ENCODE measurements around the gene PARL. TPM values are rescaled to one million over a fixed set of nuclear protein-coding genes. Genes with fewer than 3 reads are reported as not detected.

The PARL gene
- total and polyA plus RNA-seq, 2 of the 13 experiments (the other 11 are each of a cell fraction or from before 2014, with no cell fraction given), result 46.3 to 58.6 TPM

DNA sequence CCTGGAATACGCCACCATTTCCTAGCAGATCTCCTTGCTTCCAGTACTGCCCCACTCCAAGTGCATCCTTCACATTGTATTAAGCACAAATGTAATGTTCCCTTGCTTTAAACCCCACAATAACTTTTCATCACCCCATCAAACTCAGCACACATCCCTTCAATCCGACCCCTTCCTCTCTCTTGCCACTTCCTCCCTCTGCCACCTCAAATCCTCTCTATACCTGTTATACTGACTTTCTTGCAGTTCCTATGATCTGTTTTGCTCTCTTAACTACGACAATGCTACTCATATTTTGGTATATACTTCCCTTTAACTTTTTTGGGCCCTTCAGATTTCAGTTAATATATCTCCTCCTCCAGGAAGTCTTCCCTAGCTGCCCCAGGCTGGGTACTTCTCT, 14.1 kb downstream of the PARL start (continued):
- no peak for TF ChIP-seq MTA3 (CRISPR knock-in tag; IDR thresholded peaks at IDR 0.05)
- no peak for TF ChIP-seq CC2D1A (CRISPR knock-in tag; IDR thresholded peaks at IDR 0.05)
- no peak for TF ChIP-seq ATAD3A (CRISPR knock-in tag; IDR thresholded peaks at IDR 0.05)
- TF ChIP-seq, protein P1, sequence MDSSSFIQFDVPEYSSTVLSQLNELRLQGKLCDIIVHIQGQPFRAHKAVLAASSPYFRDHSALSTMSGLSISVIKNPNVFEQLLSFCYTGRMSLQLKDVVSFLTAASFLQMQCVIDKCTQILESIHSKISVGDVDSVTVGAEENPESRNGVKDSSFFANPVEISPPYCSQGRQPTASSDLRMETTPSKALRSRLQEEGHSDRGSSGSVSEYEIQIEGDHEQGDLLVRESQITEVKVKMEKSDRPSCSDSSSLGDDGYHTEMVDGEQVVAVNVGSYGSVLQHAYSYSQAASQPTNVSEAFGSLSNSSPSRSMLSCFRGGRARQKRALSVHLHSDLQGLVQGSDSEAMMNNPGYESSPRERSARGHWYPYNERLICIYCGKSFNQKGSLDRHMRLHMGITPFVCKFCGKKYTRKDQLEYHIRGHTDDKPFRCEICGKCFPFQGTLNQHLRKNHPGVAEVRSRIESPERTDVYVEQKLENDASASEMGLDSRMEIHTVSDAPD (CRISPR knock-in tag; IDR thresholded peaks at IDR 0.05), result no peak
- no peak for TF ChIP-seq HOXD1 (CRISPR knock-in tag; IDR thresholded peaks at IDR 0.05)
- no peak for TF ChIP-seq ZNF720 (CRISPR knock-in tag; IDR thresholded peaks at IDR 0.05)
- TF ChIP-seq KAT2B (IDR thresholded peaks at IDR 0.05; ENCODE audit: borderline replicate concordance, low read depth, low read length), result no peak
- no peak for TF ChIP-seq SALL2 (CRISPR knock-in tag; IDR thresholded peaks at IDR 0.05)
- no peak for TF ChIP-seq MAF1 (CRISPR knock-in tag; IDR thresholded peaks at IDR 0.05; ENCODE audit: borderline replicate concordance)

DNA sequence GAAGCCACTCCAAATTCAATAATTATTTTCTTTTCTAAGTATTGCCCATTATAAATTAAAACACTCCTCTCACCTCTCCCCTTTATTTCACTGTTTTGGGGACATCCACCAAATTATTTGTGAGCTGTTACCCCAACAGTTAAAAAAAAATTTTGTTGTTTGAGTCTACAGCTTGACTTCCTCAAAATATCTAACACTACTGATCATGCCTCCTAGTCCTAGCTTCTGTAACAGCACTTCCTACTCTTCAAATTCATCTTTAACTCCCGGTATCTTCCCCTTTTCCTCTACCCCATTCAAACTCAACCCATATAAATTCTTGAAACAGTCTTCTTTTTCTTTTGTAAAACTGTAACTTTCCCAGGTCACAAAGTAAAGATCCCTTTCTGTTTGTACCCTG, 15.9 kb downstream of the PARL start:
- WGBS (ENCODE audit: low lambda C conversion rate), result 96% methylated on average over 1 of the region's 1 CpG
- ChIA-PET CTCF (ENCODE audit: low intra/inter-chr PET ratio, low total read pairs) (no interaction called here), POLR2A (no interaction called here)
- DNase-seq (ENCODE audit: low spot score) (no peak), FAIRE-seq (no peak), ATAC-seq (no peak)
- H3K27me3 ChIP-seq (ENCODE audit: control insufficient read depth in 1 of 2, insufficient read depth in 2 of 2, low read length in 2 of 2), result no peaks in the 10 kb centered on the region
- H3K79me2 ChIP-seq (ENCODE audit: insufficient read depth, low read length), result peaks cover 33% of the 10 kb centered on the region
- H2AFZ ChIP-seq (ENCODE audit: low read length), result no peak overlapping the region
- intact Hi-C loops (cut with micrococcal nuclease; ENCODE audit: unreplicated experiment), result no loop called here
- no TSS peak for BruUV-seq (replicated peaks)
- H3K4me3 ChIP-seq (replicated peaks in 1 of 3; ENCODE audit: insufficient read depth in 1 of 3, low read depth in 2 of 3, low read length in 3 of 3), result no peak overlapping the region
- TF ChIP-seq SOX13 (IDR thresholded peaks at IDR 0.05) (no peak), SOX13 (CRISPR knock-in tag; conservative IDR thresholded peaks at IDR 0.05 in 1 of 2, IDR thresholded peaks at IDR 0.05 in 1 of 2) (no peak), ZNF136 (CRISPR knock-in tag; IDR thresholded peaks at IDR 0.05; ENCODE audit: low read depth) (no peak), SIX1 (CRISPR knock-in tag; IDR thresholded peaks at IDR 0.05; ENCODE audit: borderline replicate concordance) (no peak)
- H3K9ac ChIP-seq (ENCODE audit: insufficient read depth, low read depth, low read length), result no peak overlapping the region
- H3K4me1 ChIP-seq (ENCODE audit: insufficient read depth, low read length), result peaks cover 3% of the 10 kb centered on the region
- peaks cover 7% of the 10 kb centered on the region for H4K20me1 ChIP-seq (ENCODE audit: insufficient read depth, low read length)
- H3K4me2 ChIP-seq (ENCODE audit: low read depth, low read length), result no peak overlapping the region
- peaks cover 4 to 35% of the 10 kb centered on the region in 2 experiments; a peak in 4 of 5 replicates for H3K36me3 ChIP-seq (replicated peaks in 1 of 2; ENCODE audit: control insufficient read depth in 1 of 2, insufficient read depth in 2 of 2, low read length in 2 of 2)
- no peak overlapping the region for H3K27ac ChIP-seq (ENCODE audit: extremely low read length, insufficient read depth, low read length)
- H3K9me3 ChIP-seq (ENCODE audit: low read length), result no peaks in the 10 kb centered on the region
- in situ Hi-C loops (cut with HindIII; ENCODE audit: extremely low pct_ligation_motif_present, low pct_unique_long_range_greater_than_20kb), result no loop called here

Data from HepG2 (cell line).